ENCODE measurements around the gene RNU5D-1.
A peak's percentile ranks its signal among the peaks of the same experiment; 100 is the strongest.
"Not testable (repeated sequence)": the region's sequence is repeated elsewhere in the genome, so short reads cannot be mapped to it uniquely, and the experiment has no call there.

The RNU5D-1 gene

DNA sequence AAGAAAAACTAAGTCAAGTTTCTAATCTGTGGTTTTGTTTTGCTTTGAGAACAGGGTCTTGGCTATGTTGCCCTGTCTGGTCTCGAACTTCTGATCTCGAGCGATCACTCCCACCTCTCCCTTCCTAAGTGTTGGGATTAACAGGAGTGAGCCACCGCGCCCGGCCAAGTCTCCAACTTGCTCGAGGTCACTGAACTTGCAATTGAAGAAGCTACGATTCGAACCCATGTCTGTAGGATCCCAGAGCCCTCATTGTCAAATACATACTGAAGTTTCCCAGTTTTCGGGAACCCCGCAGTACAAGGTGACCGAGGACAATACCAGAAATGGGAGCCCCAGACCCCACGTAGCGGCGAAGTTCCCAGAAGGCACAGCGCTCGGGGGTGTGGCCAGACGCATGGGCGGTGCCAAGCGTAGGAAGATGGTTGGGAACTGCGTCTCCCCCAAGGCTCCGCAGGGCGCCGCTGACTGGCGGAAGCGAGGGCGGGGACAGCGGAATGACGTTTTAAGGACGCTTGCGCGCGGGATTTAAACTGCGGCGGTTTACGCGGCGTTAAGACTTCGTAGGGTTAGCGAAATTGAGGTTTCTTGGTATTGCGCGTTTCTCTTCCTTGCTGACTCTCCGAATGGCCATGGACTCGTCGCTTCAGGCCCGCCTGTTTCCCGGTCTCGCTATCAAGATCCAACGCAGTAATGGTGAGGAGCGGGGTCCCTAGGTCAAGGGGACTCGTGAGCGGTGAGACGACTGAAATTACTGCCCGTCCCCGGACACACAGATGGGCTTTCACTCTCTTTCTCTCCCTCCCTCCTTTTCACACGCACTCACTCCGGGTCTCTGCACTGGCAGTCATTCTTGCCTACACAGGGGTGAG, 8.6 kb upstream of the RNU5D-1 start, which contains the start of gene KIF2C:
TSS of gene KIF2C (plus strand) at position 531 of the 872 bp plus-strand sequence. CDS start at position 627, 96 bp downstream.
- H3K4me1 ChIP-seq, result peaks cover 20 to 39% (median 33%) of the 10 kb centered on the region in 10 experiments
- H3K9ac ChIP-seq, result peak within 1 kb of the TSS; percentile 79 to 89 (median 86)
- H3K4me3 ChIP-seq, result peak within 1 kb of the TSS; percentile 62 to 87 (median 78)
- peak within 1 kb of the TSS; percentile 87 to 99 (median 95) for H3K4me2 ChIP-seq
- H3K9me3 ChIP-seq (replicated peaks in 1 of 11), result peaks cover 0 to 5% (median 0%) of the 10 kb centered on the region in 11 experiments; a peak in 4 of 22 replicates
- H3K27ac ChIP-seq, result peak within 1 kb of the TSS; percentile 69 to 90 (median 84)
- peaks cover 0 to 20% (median 2%) of the 10 kb centered on the region in 11 experiments; a peak in 4 of 22 replicates for H4K20me1 ChIP-seq
- no peaks in the 10 kb centered on the region for H3K27me3 ChIP-seq
- TF ChIP-seq Cebpa-rat (IDR thresholded peaks at IDR 0.05), result no peak
- peaks cover 0 to 39% (median 33%) of the 10 kb centered on the region in 11 experiments; a peak in 18 of 22 replicates for H3K36me3 ChIP-seq

DNA sequence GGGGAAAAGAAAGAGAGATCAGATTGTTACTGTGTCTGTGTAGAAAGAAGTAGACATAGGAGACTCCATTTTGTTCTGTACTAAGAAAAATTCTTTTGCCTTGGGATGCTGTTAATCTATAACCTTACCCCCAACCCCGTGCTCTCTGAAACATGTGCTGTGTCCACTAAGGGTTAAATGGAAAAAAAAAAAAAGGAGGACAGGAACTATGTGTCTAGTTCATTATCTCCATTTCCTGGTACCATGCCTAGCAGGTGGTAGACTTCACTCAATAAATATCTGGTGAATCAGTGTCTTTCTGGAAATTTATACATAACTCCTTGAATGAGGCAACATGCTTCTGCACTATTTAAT, 8.0 kb upstream of the RNU5D-1 start:
- not testable (repeated sequence) for H3K9me3 ChIP-seq (replicated peaks in 1 of 11); H3K27me3 ChIP-seq
- Histone ChIP-seq H3K27ac (peak overlapping the region; percentile 69 to 90 (median 84)), H3K36me3 (peaks cover 0 to 33% (median 27%) of the 10 kb centered on the region in 11 experiments; a peak in 16 of 22 replicates), H4K20me1 (peaks cover 0 to 14% (median 2%) of the 10 kb centered on the region in 11 experiments; a peak in 4 of 22 replicates), H3K9ac (peak overlapping the region; percentile 79 to 89 (median 86)), H3K4me2 (peak overlapping the region; percentile 66 to 99 (median 93)), H3K4me1 (peaks cover 20 to 39% (median 34%) of the 10 kb centered on the region in 10 experiments), H3K4me3 (peak overlapping the region; percentile 62 to 87 (median 78))

DNA sequence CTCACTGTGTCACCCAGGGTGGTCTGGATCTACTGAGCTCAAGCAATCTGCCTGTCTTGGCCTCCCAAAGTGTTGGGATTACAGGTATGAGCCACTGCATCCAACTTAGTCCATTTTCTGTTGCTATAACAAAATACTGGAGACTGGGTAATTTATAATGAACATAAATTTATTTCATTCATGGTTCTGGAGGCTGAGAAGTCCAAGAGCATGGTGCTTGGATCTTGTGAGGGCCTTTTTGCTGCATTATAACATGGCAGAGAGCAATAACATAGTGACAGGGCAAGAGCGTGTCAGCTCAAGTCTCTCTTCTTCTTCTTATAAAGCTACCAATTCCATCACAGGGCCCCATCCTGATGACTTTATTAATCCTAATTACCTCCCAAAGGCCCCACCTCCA, 5.0 kb upstream of the RNU5D-1 start:
- Histone ChIP-seq H3K4me2 (no peak overlapping the region), H3K27ac (no peak overlapping the region), H3K4me1 (peaks cover 30 to 43% (median 36%) of the 10 kb centered on the region in 10 experiments), H3K27me3 (no peaks in the 10 kb centered on the region), H4K20me1 (no peaks in the 10 kb centered on the region), H3K9me3 (replicated peaks in 1 of 11) (peaks cover 0 to 5% (median 0%) of the 10 kb centered on the region in 11 experiments; a peak in 4 of 22 replicates), H3K9ac (no peak overlapping the region), H3K4me3 (no peak overlapping the region), H3K36me3 (peaks cover 0 to 4% (median 2%) of the 10 kb centered on the region in 11 experiments; a peak in 8 of 22 replicates)
- TF ChIP-seq Cebpa-rat (IDR thresholded peaks at IDR 0.05), result no peak

DNA sequence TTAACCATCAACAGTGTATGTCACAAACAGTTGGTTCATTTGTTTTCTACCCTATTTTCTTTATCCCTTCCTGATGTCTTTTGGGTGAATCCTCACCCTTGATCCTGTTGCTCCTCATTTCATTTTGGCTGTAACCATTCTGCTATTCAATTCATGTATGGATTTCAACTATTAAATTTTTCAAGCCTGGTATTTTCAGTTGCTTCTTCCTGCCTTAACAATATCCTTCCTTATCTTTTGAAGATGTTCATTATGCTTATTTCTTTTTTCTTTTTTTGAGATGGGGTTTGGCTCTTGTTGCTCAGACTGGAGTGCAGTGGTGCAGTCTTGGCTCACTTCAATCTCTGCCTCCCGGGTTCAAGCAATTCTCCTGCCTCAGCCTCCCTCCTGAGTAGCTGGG, 2.8 kb upstream of the RNU5D-1 start:
- H3K9me3 ChIP-seq (replicated peaks in 1 of 11), result peaks cover 0 to 5% (median 0%) of the 10 kb centered on the region in 11 experiments; a peak in 4 of 22 replicates
- H4K20me1 ChIP-seq, result no peaks in the 10 kb centered on the region
- H3K4me3 ChIP-seq, result no peak overlapping the region
- H3K36me3 ChIP-seq, result no peaks in the 10 kb centered on the region
- H3K27me3 ChIP-seq, result no peaks in the 10 kb centered on the region
- H3K4me1 ChIP-seq, result peaks cover 33 to 49% (median 38%) of the 10 kb centered on the region in 10 experiments
- H3K4me2 ChIP-seq, result peak overlapping the region in 6 of 11 experiments; percentile 7 to 39 (median 25); a peak in 6 of 22 replicates
- H3K27ac ChIP-seq, result no peak overlapping the region; a peak in 1 of 22 replicates
- no peak for TF ChIP-seq Cebpa-rat (IDR thresholded peaks at IDR 0.05)
- H3K9ac ChIP-seq, result no peak overlapping the region

DNA sequence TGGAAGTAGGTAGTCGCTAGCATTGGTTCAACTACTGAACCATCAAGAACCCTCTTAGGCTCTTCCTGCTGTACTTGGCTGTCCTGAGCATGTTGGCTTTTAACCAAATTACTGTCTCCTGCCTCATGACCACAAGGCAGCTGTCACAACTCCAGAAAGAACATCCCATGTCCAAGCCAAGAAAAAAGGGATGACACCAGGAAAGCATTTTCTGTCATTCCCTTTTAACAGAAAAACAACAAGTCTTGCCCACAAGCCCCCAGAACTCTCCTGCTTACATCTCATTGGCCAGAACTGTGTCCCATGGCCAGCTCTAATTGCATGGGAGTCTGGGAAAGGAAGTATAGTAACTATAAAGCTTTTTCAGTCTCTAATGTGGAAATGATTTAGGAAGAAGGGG, 2.4 kb upstream of the RNU5D-1 start:
- peak overlapping the region in 1 of 11 experiments; percentile 10; a peak in 1 of 22 replicates for H3K27ac ChIP-seq
- H3K9ac ChIP-seq, result no peak overlapping the region
- H3K4me2 ChIP-seq, result peak overlapping the region; percentile 0 to 39 (median 18); a peak in 10 of 22 replicates
- H4K20me1 ChIP-seq, result no peaks in the 10 kb centered on the region
- H3K4me3 ChIP-seq, result no peak overlapping the region
- H3K9me3 ChIP-seq (replicated peaks in 1 of 11), result peaks cover 0 to 4% (median 0%) of the 10 kb centered on the region in 11 experiments; a peak in 4 of 22 replicates
- TF ChIP-seq Cebpa-rat (IDR thresholded peaks at IDR 0.05), result no peak
- H3K4me1 ChIP-seq, result peaks cover 37 to 53% (median 42%) of the 10 kb centered on the region in 10 experiments
- H3K27me3 ChIP-seq, result no peaks in the 10 kb centered on the region
- no peaks in the 10 kb centered on the region for H3K36me3 ChIP-seq

DNA sequence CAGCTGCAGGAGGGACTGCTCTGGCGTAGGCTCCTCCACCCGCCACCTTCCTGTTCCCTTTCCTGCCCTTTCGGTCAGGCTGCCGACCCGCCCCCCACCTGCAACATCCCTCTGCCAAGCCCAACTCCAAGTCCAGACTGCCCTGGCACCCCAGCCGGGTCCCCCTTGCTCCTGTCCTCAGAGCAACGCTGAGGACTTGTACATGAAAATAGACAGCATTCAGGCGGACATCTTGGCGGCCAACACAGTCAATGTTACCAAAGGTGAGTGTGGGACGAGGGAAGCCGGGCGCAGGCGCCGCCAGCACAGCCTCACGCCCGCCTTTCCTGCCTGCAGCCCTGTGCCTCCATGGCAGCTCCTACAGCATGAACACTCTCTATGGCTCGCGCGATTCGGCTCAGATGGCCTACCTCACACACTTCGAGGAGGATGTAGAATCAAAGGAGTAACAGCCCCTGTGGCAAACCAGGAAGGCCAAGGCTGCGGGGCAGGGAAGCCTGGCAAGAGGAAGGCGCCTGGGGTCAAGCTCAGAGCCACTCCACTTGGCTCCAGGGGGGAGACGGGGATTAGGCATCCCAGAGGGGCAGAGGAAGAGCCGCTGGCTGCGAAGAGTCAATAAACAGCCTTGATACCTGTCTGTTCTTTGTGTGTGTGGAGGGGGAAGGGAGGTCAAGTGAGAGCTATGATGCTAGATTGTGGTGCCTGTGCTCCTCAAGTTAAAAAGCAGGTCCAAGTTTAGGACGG, 5.8 kb downstream of the RNU5D-1 start:
- peak overlapping the region; percentile 58 to 94 (median 76) for H3K4me2 ChIP-seq
- peaks cover 0 to 7% (median 0%) of the 10 kb centered on the region in 11 experiments; a peak in 2 of 22 replicates for H3K9me3 ChIP-seq (replicated peaks in 1 of 11)
- H3K4me1 ChIP-seq, result peaks cover 50 to 99% (median 73%) of the 10 kb centered on the region in 10 experiments
- H3K27ac ChIP-seq, result peak overlapping the region in 9 of 11 experiments; percentile 6 to 91 (median 87); a peak in 15 of 22 replicates
- no peaks in the 10 kb centered on the region for H3K36me3 ChIP-seq
- peak overlapping the region in 2 of 10 experiments; percentile 48 to 50; a peak in 3 of 20 replicates for H3K4me3 ChIP-seq
- H3K9ac ChIP-seq, result no peak overlapping the region; a peak in 3 of 22 replicates
- no peak for TF ChIP-seq Cebpa-rat (IDR thresholded peaks at IDR 0.05)
- no peaks in the 10 kb centered on the region for H4K20me1 ChIP-seq
- no peaks in the 10 kb centered on the region for H3K27me3 ChIP-seq

DNA sequence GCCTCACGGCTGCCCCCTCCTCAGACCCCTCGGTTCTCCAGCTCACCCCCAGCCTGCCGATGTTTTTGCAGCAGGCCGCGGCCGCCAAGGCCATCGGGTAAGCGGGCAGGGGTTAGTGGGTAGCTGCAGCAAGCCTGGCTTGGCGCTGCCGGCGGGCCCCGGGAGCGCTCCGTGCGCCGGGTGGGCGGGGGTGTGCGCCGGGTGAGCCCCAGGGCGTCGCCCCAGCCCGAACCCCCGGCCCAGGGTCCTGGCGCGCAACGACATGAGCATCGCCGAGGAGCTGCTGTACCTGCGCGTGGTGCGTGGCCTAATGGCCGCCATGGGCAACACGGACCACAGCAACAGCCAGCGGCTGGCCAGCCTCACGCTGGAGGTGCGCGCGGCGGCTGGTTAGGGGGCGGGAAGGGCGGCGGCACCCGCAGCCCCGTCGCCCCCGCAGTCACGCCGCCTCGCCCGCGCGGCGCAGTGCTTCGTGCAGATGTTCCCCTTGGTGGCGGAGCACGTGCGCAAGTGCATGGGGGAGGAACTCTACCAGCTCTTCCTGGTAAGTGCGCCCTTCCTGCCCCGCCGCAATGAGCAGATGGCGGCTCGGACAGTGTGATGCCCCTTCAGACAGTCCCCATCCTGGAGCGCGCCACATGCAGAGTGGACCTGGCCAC, 6.5 kb downstream of the RNU5D-1 start:
- Histone ChIP-seq H3K4me2 (peak overlapping the region; percentile 58 to 94 (median 76)), H3K4me1 (peaks cover 53 to 99% (median 73%) of the 10 kb centered on the region in 10 experiments), H3K4me3 (peak overlapping the region in 5 of 10 experiments; percentile 22 to 50 (median 36); a peak in 8 of 20 replicates), H3K9ac (peak overlapping the region in 10 of 11 experiments; percentile 39 to 77 (median 68); a peak in 17 of 22 replicates), H3K27me3 (no peaks in the 10 kb centered on the region), H3K9me3 (replicated peaks in 1 of 11) (peaks cover 0 to 7% (median 0%) of the 10 kb centered on the region in 11 experiments; a peak in 2 of 22 replicates), H4K20me1 (no peaks in the 10 kb centered on the region), H3K27ac (peak overlapping the region in 10 of 11 experiments; percentile 71 to 91 (median 86); a peak in 20 of 22 replicates), H3K36me3 (no peaks in the 10 kb centered on the region)
- no peak for TF ChIP-seq Cebpa-rat (IDR thresholded peaks at IDR 0.05)
